Raji (cell line): ENCODE measurements around the gene RND1.

ENCODE experiments used
- POLR2A ChIP-seq: IDR thresholded peaks from 2 replicates; pipeline ENCODE4 v1.6.1; 2011; ENCODE audit warnings: low read depth, low read length, control low read depth; ENCODE audit not compliant: insufficient read depth

RND1 gene

GRCh38 chr12:48865281-48866051 lies at the start of gene RND1:
TSS of gene RND1 (minus strand) at chr12:48865870. CDS start at chr12:48865767, 103 bp downstream.
- TF ChIP-seq POLR2A: peak; percentile 100

- no peak for TF ChIP-seq POLR2A
These were observed 44.5 kb upstream of the RND1 start for GRCh38 chr12:48910196-48910595.

DNA sequence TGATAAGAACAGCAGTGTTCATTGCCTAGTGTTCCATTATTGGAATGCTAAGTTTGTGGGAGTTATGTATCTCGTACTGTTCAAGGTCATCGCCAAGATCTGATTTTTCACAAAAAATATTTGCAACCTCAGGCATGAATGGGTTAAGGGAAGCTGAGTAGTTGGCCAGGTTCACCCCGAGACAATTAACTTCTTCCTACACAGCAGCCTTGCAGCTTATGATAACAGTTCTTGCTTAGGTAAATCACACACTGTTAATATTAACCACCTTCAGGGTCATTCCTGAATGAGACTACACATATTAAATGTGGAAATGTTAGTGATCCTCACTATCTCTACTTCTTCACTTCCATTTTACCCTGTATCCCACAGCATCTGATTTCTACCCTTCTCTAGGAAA lies 41.6 kb upstream of the RND1 start:
- TF ChIP-seq POLR2A: no peak

- TF ChIP-seq POLR2A: no peak
These were observed 38.3 kb upstream of the RND1 start for GRCh38 chr12:48903982-48904411.

DNA sequence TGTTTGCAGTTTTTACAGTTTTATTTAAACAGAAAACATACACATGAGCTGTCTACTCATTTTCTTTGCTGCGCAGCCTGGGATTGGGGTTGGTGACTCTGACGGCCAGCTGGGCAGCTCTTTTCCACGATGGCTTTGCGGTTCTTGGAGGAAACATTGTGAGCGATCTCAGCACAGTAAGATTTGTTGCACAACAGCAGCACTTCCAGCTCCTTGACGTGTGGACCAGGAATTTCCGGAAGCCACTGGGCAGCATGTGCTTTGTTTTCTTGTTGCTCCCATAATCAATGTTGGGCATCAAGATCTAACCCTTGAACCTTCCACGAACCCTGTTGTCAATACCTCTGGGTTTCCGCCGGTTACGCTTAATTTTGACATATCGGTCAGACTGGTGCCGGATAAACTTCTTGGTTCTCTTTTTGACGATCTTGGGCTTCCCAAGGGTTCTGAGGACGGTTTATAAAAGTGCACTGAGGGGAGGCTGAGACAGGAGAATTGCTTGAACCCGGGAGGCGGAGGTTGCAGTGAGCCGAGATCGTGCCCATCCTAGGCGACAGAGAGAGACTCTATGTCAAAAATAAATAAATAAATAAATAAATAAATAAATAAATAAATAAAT lies 37.8 kb upstream of the RND1 start:
- TF ChIP-seq POLR2A: no peak

DNA sequence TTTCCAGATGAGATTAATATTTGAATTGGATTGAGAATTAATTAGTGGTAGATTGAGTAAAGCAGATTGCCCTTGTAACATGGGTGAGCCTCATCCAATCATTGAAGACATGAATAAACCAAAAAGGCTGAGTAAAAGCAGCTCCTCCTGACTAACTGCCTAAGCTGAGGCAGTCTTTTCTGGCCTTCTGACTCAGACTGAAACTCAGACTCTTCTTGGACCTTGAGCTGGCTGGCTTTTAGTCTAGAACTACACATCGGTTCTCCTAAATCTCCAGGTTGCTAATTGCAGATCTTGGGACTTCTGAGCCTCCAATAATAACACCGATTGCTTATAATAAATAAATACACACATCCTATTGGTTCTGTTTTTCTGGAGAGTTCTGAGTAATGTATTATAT lies 35.6 kb upstream of the RND1 start:
- TF ChIP-seq POLR2A: no peak

- no peak for TF ChIP-seq POLR2A
These were observed 34.0 kb upstream of the RND1 start for GRCh38 chr12:48899651-48900050.

- TF ChIP-seq POLR2A: no peak
These were observed 28.6 kb upstream of the RND1 start for GRCh38 chr12:48894271-48894670.

GRCh38 chr12:48890657-48891418 lies 25.2 kb upstream of the RND1 start:
- no peak for TF ChIP-seq POLR2A

DNA sequence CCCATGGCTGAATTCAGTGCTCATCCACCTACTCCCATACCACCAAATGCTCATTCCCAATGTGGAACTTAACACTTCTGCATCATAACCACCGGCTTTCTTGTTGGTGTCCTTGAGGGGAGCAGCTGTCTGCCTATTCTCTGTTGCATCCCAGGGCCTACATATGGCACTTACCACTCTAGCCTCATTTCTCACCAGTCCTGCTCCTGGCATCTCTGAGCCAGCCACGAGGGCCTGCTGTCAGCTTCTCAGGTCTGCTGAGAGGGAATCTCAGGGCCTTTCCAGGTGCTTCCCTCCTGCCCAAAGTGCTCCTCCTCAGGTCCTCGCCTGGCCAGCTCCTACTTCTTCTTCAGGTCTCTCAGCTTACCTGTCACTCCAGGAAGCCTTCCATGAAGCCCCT lies 24.0 kb upstream of the RND1 start:
- no peak for TF ChIP-seq POLR2A

DNA sequence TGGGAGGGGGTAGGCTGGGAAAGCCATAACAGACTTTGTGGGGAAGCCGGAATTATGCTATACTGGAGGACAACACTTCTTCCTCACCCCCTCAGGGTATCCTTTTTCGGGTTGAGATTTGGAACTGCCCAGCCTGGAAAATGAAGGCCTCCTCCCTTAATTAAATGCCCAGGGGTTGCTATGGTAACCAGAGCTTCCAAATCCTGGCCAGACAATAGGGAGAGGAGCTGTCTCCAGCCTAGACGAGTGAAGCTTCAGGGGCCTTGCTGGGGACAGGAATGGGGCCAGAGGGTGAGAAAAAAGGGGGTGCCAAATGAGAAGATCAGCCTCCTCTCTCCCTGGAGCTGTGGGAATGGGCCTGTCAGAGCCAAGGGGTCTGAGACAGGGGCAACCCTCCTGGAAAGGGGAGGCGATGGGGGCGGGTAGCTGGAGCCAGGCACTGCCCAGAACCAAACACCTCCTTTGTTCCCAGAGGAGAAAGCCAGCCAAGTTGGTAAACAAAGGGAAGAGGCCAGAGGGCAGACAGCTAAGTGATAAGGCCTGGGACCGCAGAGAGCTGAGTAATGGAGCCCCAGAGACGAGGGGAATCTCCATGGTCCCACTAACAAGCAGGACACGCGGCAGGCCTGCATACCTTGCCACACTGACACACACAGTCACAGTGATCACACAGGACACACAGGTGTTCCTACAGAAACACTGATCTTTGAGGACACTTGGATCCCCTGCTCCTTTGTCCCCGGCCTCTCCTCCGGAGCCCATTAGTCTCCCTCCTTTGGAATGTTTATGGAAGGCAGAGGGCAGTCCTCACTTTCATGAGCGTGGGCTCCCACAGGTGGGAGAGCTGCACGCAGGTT lies 17.9 kb upstream of the RND1 start:
- no peak for TF ChIP-seq POLR2A

DNA sequence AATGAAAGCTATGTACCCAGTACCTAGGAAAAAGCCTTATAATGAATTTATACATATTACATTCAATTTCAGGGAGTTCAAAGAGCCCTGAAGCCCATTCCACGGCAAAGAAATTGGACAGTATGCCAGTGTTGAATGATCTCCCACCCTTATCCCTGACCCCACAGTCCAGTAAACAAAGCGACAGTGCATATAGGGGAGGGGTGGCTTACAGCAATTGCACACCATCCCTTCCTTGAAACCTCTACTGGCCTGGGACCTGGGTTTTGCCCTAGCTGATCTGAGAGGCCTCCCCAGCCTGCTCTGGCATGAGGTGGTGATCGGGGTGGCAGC lies 17.3 kb upstream of the RND1 start:
- TF ChIP-seq POLR2A: no peak

DNA sequence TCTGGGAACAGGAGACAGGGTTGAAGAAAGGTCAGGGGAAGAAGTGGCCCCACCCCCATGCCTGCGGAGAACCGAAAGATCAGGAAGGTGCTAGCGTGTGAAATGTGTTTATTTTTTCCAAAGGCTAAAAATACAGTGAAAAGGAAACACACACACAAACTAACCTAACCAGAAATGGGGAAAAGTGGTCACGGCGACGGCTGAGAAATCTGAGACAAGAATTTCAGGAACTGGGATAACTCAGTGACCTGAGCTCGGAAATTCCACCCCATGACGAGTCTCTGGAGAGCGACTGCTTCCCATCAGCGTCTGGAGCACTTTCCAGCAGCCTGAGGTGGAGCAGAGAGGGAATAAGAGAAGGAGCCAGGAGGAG lies 16.6 kb upstream of the RND1 start:
- TF ChIP-seq POLR2A: no peak

GRCh38 chr12:48881686-48882314 lies 16.1 kb upstream of the RND1 start:
- no peak for TF ChIP-seq POLR2A

GRCh38 chr12:48880647-48881046 lies 15.0 kb upstream of the RND1 start:
- TF ChIP-seq POLR2A: no peak
